22Rv1 (cell line): Measurements from ENCODE around the gene KLHL17.

Source experiments
- H3K27ac ChIP-seq: fragments of 450-650 bp; 2 replicates; pipeline ENCODE4 v1.5.1; 2017
- CTCF ChIP-seq: fragments of 450-650 bp; IDR thresholded peaks from 2 replicates; pipeline ENCODE4 v1.5.1; 2017; ENCODE audit warnings: mild to moderate bottlenecking
- ZFX ChIP-seq: fragments of 450-650 bp; IDR thresholded peaks from 2 replicates; pipeline ENCODE4 v1.6.1; 2017; ENCODE audit warnings: antibody characterized with exemption, borderline replicate concordance

Gene KLHL17

GRCh38 chr1:960363-961131 lies at the start of gene KLHL17:
Gene KLHL17, plus strand, starts transcription at chr1:960584. Its CDS starts 110 bp downstream, at chr1:960694.
- TF ChIP-seq CTCF: no peak
- no peak for TF ChIP-seq ZFX
- H3K27ac ChIP-seq: peak within 1 kb of the TSS; percentile 86

DNA sequence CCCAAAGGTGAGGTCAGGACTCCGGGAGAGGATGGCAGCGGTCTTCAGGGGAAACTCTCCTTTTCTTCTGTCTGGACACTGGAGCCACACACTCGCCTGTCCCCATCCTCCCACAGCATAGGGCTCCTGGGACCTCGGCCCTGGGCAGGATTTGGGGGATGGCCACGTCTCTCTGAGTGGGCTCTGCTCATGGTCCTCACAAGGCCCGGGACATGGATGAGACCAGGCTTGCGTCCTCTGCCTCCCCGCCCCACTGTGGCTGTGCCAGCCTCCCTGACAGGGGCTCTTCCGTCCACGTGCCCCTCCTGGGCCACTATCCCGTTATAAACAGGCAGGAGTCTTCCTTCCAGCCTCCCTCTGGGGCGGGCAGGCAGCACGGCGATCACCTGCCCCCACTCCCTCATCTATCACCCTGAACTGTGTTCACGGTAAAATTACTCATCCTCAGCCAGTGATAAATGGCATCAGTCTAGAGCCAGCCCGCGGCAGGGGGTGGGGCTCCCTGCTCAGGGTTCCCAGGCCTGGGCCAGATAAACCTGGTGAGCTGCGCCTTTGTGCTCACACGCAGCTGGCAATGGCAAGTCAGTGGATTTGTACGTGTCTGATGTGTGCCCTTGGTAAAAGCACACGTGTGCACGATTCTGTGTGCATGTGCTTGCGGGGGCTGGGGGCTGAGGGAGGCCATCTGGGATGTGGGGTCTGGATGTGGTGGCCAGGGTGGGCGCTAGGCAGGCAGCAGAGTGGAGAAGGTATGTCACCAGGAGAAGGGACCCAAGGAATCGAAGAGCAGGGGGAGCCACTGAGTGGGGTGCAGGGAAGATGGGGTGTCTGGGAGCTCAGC lies 49.3 kb upstream of the KLHL17 start:
- H3K27ac ChIP-seq: peak overlapping the region; percentile 7

GRCh38 chr1:911875-912739 lies 48.3 kb upstream of the KLHL17 start:
- peak overlapping the region; percentile 48 for H3K27ac ChIP-seq
- TF ChIP-seq CTCF (no peak), ZFX (no peak)

More for the DNA sequence above, 49.3 kb upstream of the KLHL17 start:
- TF ChIP-seq CTCF: no peak

DNA sequence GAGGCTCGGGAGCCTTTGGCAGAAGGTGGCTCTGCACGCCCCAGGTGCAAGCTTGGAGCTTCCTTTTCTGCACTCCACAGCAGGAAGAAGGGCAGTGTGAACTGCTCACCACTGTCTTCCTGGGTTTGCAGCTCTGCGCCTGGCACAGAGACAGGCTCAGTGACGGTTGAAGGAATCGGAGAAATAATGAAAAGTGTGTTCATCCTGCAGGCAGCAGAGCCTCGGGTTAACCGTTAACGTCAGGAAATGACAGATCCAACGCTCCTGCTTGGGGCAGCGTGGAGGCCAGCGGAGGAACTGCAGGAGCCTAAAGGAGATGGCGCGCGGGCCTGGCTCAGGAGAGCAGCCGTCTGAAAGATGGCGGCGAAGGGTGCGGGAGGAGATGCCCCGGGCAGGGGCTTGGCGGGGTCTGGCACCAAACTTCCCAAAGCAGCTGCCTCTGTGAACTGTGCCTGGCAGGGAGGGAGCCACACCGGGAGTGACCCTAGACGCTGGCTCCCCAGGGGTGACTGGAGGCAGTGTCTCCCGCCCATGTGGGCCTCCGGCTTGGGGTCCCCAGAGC lies 47.6 kb upstream of the KLHL17 start:
- peak overlapping the region; percentile 48 for H3K27ac ChIP-seq
- TF ChIP-seq CTCF (peak; percentile 47), ZFX (no peak)

GRCh38 chr1:913491-914130 lies 46.8 kb upstream of the KLHL17 start:
- TF ChIP-seq CTCF (no peak), ZFX (no peak)
- H3K27ac ChIP-seq: peak overlapping the region; percentile 48; the same call in 1 of the 2 replicates

- no peak for TF ChIP-seq ZFX
- no peak for TF ChIP-seq CTCF
- 0 out of 2 replicates have a peak overlapping the region, but pooled peaks have one; percentile 48 for H3K27ac ChIP-seq
These were observed 46.1 kb upstream of the KLHL17 start for GRCh38 chr1:914131-914890.
